HL-60 (cell line): ENCODE results near the gene CEP112.

ENCODE experiments used
- DNase-seq, 2 experiments: peaks; one replicate each; pipeline ENCODE4 v3.0.0-alpha.2; 2010 to 2020; ENCODE audit warnings: low read depth in 1 of 2, low spot score in 1 of 2
- H3K27ac ChIP-seq: fragments of 250-450 bp; sonication (Bioruptor Pico); replicated peaks from 2 replicates; pipeline ENCODE4 v1.5.1; 2020; ENCODE audit warnings: mild to moderate bottlenecking, moderate library complexity
- H3K27me3 ChIP-seq: fragments of 250-450 bp; sonication (Bioruptor Pico); 2 replicates; pipeline ENCODE4 v1.5.1; 2021; ENCODE audit warnings: mild to moderate bottlenecking, moderate library complexity; ENCODE audit not compliant: insufficient read depth, poor library complexity, severe bottlenecking
- H3K4me3 ChIP-seq: replicated peaks from 2 replicates; pipeline ENCODE4 v1.5.1; 2011; ENCODE audit warnings: mild to moderate bottlenecking, control low read depth, low read length; ENCODE audit not compliant: insufficient read depth
- GABPA ChIP-seq: IDR thresholded peaks from 2 replicates; pipeline ENCODE4 v1.6.1; 2012; ENCODE audit warnings: low read depth
- POLR2AphosphoS5 ChIP-seq: IDR thresholded peaks from 2 replicates; pipeline ENCODE4 v1.6.1; 2012; ENCODE audit warnings: low read depth
- SPI1 ChIP-seq: IDR thresholded peaks from 2 replicates; pipeline ENCODE4 v1.6.1; 2012; ENCODE audit warnings: low read depth, mild to moderate bottlenecking, borderline replicate concordance
- TF ChIP-seq, protein P1 (sequence below): IDR thresholded peaks from 2 replicates; pipeline ENCODE4 v1.6.1; 2012; ENCODE audit warnings: low read depth; ENCODE audit not compliant: insufficient replicate concordance
- TF ChIP-seq, protein P2 (sequence below): IDR thresholded peaks from one replicate; pipeline ENCODE4 v1.5.1; 2011; ENCODE audit warnings: low read length, control low read depth, inconsistent platforms; ENCODE audit not compliant: insufficient read depth

CEP112 gene

DNA sequence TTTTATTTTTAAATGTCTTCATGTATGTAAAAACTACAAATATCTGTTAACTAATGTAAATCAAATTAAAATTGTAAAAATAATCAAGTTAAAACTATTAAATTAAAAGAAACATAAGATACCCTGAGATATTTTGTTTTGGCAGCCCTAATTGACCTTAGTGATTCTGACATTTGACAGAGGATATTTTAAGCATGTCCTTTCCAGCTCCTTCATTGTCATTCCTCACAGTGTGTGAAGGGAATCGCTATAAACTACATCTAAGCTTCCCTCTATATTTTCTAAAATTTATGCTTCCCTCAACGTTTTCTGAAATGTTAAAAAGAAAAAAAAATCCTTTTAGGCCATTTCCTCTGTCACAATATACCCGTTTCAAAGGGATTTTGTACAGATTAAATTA is 20.2 kb downstream of the CEP112 start:
- no peak overlapping the region for H3K4me3 ChIP-seq
- H3K27me3 ChIP-seq, result peaks cover 11% of the 10 kb centered on the region
- H3K27ac ChIP-seq, result no peak overlapping the region
- DNase-seq, result no peak
- no peak for TF ChIP-seq POLR2AphosphoS5
- TF ChIP-seq, protein P1, sequence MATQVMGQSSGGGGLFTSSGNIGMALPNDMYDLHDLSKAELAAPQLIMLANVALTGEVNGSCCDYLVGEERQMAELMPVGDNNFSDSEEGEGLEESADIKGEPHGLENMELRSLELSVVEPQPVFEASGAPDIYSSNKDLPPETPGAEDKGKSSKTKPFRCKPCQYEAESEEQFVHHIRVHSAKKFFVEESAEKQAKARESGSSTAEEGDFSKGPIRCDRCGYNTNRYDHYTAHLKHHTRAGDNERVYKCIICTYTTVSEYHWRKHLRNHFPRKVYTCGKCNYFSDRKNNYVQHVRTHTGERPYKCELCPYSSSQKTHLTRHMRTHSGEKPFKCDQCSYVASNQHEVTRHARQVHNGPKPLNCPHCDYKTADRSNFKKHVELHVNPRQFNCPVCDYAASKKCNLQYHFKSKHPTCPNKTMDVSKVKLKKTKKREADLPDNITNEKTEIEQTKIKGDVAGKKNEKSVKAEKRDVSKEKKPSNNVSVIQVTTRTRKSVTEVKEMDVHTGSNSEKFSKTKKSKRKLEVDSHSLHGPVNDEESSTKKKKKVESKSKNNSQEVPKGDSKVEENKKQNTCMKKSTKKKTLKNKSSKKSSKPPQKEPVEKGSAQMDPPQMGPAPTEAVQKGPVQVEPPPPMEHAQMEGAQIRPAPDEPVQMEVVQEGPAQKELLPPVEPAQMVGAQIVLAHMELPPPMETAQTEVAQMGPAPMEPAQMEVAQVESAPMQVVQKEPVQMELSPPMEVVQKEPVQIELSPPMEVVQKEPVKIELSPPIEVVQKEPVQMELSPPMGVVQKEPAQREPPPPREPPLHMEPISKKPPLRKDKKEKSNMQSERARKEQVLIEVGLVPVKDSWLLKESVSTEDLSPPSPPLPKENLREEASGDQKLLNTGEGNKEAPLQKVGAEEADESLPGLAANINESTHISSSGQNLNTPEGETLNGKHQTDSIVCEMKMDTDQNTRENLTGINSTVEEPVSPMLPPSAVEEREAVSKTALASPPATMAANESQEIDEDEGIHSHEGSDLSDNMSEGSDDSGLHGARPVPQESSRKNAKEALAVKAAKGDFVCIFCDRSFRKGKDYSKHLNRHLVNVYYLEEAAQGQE, result no peak
- TF ChIP-seq GABPA, result no peak
- TF ChIP-seq SPI1, result no peak
- TF ChIP-seq, protein P2, sequence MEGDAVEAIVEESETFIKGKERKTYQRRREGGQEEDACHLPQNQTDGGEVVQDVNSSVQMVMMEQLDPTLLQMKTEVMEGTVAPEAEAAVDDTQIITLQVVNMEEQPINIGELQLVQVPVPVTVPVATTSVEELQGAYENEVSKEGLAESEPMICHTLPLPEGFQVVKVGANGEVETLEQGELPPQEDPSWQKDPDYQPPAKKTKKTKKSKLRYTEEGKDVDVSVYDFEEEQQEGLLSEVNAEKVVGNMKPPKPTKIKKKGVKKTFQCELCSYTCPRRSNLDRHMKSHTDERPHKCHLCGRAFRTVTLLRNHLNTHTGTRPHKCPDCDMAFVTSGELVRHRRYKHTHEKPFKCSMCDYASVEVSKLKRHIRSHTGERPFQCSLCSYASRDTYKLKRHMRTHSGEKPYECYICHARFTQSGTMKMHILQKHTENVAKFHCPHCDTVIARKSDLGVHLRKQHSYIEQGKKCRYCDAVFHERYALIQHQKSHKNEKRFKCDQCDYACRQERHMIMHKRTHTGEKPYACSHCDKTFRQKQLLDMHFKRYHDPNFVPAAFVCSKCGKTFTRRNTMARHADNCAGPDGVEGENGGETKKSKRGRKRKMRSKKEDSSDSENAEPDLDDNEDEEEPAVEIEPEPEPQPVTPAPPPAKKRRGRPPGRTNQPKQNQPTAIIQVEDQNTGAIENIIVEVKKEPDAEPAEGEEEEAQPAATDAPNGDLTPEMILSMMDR, result no peak

DNA sequence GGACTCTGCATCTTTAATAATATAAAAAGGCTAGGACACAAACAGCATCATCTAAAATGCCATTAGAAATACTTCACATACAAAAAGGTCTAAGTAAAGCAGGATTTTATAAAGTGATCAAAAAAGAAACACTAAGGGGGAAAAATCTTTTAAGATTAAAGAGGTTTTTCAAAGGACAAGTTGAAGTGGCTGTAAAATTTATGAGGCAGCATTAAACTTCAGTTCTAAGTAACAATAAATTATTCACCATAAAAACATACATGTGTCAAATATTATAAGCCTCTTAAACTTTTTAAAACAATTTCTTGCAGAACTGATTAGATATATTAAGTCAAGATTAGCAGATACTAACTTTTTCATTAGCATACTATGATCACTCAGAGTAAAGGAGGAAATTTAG is 20.8 kb downstream of the CEP112 start:
- TF ChIP-seq GABPA, result no peak
- no peak for TF ChIP-seq SPI1
- no peak for TF ChIP-seq POLR2AphosphoS5
- TF ChIP-seq, protein P1, result no peak
- TF ChIP-seq, protein P2, result no peak
- DNase-seq, result no peak
- Histone ChIP-seq H3K4me3 (no peak overlapping the region), H3K27ac (no peak overlapping the region), H3K27me3 (peaks cover 11% of the 10 kb centered on the region)

DNA sequence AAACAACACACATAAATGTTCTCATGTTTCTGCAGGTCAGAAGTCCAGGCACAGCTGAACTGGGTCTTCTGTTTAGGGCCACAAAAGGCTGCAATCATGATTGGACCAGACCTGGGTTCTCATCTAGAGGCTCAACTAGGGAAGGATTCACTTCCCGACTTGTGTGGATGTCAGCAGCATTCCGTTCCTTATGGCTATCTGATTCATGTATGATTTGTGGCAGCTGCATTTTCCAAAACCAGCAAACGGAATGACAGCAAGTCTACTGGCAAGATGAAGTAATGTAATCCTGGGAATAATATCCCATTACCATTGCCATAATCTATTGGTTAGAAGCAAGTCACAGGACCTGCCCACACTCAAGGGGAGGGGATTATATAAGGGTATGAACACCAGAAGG is 22.1 kb downstream of the CEP112 start:
- Histone ChIP-seq H3K27ac (no peak overlapping the region), H3K4me3 (no peak overlapping the region), H3K27me3 (peaks cover 11% of the 10 kb centered on the region)
- TF ChIP-seq SPI1 (no peak), POLR2AphosphoS5 (no peak), GABPA (no peak)
- TF ChIP-seq, protein P1, result no peak
- TF ChIP-seq, protein P2, result no peak
- DNase-seq, result no peak
